HCT116 (cell line): ENCODE measurements around the gene CARMIL1. TPM values are rescaled to one million over a fixed set of nuclear protein-coding genes. Genes with fewer than 3 reads are reported as not detected.

Experiments
- ATF3 ChIP-seq: IDR thresholded peaks from 2 replicates; pipeline ENCODE4 v1.6.1; 2012
- CEBPB ChIP-seq: IDR thresholded peaks from 2 replicates; pipeline ENCODE4 v1.6.1; 2012; ENCODE audit warnings: low read depth
- CTCF ChIP-seq, 3 experiments: fragments of 200-600 bp in 1 of 3; sonication (generic) in 1 of 3; IDR thresholded peaks in 2 of 3; conservative IDR thresholded peaks in 1 of 3; 2 replicates each; pipeline ENCODE4 v1.5.1; 2012 to 2017; ENCODE audit warnings: low read depth in 2 of 3, low read length in 2 of 3, antibody characterized with exemption in 1 of 3, borderline replicate concordance in 1 of 3, control low read depth in 1 of 3, mild to moderate bottlenecking in 1 of 3, mixed read lengths in 1 of 3, mixed run types in 1 of 3, moderate library complexity in 1 of 3; ENCODE audit not compliant: insufficient read depth in 1 of 3
- EZH2 ChIP-seq: fragments of 200-600 bp; sonication (generic); IDR thresholded peaks from 2 replicates; pipeline ENCODE4 v1.6.1; 2017; ENCODE audit warnings: antibody characterized with exemption, mixed run types
- POLR2AphosphoS5 ChIP-seq: IDR thresholded peaks from 2 replicates; pipeline ENCODE4 v1.6.1; 2011; ENCODE audit warnings: mild to moderate bottlenecking, low read depth, low read length, moderate library complexity
- SRF ChIP-seq: IDR thresholded peaks from 2 replicates; pipeline ENCODE4 v1.6.1; 2012; ENCODE audit warnings: low read depth
- ZFX ChIP-seq: fragments of 450-650 bp; IDR thresholded peaks from 2 replicates; pipeline ENCODE4 v1.6.1; 2017
- total RNA-seq: library from RNA; stranded (reverse); gene quantifications from one replicate; pipeline ENCODE4 v1.2.1, GENCODE V29; 2021; ENCODE audit not compliant: unreplicated experiment
- TF ChIP-seq, protein P1 (sequence below): IDR thresholded peaks from 2 replicates; pipeline ENCODE4 v1.6.1; 2012; ENCODE audit warnings: low read depth

Gene CARMIL1
- total RNA-seq, 1 experiment from 2014 or later: 21.7 TPM

DNA sequence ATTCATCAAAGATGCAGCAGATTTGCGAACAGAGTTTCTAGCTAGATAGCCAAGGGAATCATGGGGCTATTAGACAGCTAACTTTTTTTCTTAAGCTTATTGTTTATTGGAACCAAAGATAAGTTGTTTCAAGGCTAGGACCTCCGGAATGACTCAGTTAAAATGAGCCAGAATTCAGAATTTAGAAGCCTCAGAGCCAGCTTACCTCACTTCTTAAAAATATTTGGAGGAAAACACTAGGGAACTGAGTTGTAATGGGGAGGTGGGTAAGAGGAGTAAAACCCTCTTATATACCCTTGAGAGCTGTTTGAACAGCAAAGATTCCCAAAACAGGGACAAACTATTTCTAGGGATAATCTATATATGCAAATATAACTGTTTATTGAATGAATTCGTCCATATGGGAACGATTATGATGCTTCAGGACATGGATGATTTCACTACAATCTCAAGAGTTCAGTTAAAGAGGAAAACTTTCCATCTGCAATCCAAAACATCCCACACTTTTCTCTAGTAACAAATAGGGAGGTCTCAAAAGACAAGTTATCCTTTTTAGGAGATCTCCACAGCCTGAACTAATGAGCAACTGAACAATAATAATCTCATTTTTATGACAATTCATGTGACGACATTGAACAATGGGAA is 12.6 kb upstream of the CARMIL1 start (continued):
- no peak for TF ChIP-seq CTCF (IDR thresholded peaks at IDR 0.05 in 2 of 3, conservative IDR thresholded peaks at IDR 0.05 in 1 of 3; ENCODE audit: borderline replicate concordance in 1 of 3, insufficient read depth in 1 of 3, low read depth in 2 of 3, low read length in 2 of 3)
- TF ChIP-seq CEBPB: no peak
- no peak for TF ChIP-seq EZH2
- TF ChIP-seq POLR2AphosphoS5: no peak
- TF ChIP-seq SRF: no peak
- TF ChIP-seq ATF3: no peak
- no peak for TF ChIP-seq ZFX
- TF ChIP-seq, protein P1, sequence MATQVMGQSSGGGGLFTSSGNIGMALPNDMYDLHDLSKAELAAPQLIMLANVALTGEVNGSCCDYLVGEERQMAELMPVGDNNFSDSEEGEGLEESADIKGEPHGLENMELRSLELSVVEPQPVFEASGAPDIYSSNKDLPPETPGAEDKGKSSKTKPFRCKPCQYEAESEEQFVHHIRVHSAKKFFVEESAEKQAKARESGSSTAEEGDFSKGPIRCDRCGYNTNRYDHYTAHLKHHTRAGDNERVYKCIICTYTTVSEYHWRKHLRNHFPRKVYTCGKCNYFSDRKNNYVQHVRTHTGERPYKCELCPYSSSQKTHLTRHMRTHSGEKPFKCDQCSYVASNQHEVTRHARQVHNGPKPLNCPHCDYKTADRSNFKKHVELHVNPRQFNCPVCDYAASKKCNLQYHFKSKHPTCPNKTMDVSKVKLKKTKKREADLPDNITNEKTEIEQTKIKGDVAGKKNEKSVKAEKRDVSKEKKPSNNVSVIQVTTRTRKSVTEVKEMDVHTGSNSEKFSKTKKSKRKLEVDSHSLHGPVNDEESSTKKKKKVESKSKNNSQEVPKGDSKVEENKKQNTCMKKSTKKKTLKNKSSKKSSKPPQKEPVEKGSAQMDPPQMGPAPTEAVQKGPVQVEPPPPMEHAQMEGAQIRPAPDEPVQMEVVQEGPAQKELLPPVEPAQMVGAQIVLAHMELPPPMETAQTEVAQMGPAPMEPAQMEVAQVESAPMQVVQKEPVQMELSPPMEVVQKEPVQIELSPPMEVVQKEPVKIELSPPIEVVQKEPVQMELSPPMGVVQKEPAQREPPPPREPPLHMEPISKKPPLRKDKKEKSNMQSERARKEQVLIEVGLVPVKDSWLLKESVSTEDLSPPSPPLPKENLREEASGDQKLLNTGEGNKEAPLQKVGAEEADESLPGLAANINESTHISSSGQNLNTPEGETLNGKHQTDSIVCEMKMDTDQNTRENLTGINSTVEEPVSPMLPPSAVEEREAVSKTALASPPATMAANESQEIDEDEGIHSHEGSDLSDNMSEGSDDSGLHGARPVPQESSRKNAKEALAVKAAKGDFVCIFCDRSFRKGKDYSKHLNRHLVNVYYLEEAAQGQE: no peak
